ENCODE measurements around the gene NOXA1. TPM values are rescaled to one million over a fixed set of nuclear protein-coding genes. Genes with fewer than 3 reads are reported as not detected.
"Not testable (repeated sequence)": the region's sequence is repeated elsewhere in the genome, so short reads cannot be mapped to it uniquely, and the experiment has no call there.

NOXA1 gene
- total RNA-seq, result 0.14 and 2.1 TPM in 2 replicates

GRCh38 chr9:137422604-137423513 is at the start of gene NOXA1, which contains the start of gene EXD3:
Gene NOXA1, plus strand, starts transcription at chr9:137423393. Its CDS starts 137 bp downstream, at chr9:137423530.
Gene EXD3, minus strand, starts transcription at chr9:137423162. Its CDS starts 27,805 bp downstream, at chr9:137395357.
- no peak for DNase-seq (ENCODE audit: low read depth)
- TF ChIP-seq CTCF (conservative IDR thresholded peaks at IDR 0.05; ENCODE audit: low read depth, low read length), result peak; percentile 55
- peak within 1 kb of the TSS; percentile 70 for H3K4me3 ChIP-seq (ENCODE audit: low read depth, low read length)

GRCh38 chr9:137373611-137373980 is 49.6 kb upstream of the NOXA1 start:
- no peak overlapping the region for H3K4me3 ChIP-seq (ENCODE audit: low read depth, low read length)
- DNase-seq (ENCODE audit: low read depth), result no peak
- TF ChIP-seq CTCF (conservative IDR thresholded peaks at IDR 0.05; ENCODE audit: low read depth, low read length), result no peak

- DNase-seq (ENCODE audit: low read depth), result no peak
- no peak overlapping the region for H3K4me3 ChIP-seq (ENCODE audit: low read depth, low read length)
Observed at GRCh38 chr9:137374131-137374845, 48.9 kb upstream of the NOXA1 start.

GRCh38 chr9:137375321-137376058 is 47.7 kb upstream of the NOXA1 start:
- H3K4me3 ChIP-seq (ENCODE audit: low read depth, low read length), result no peak overlapping the region
- DNase-seq (ENCODE audit: low read depth), result no peak
- TF ChIP-seq CTCF (conservative IDR thresholded peaks at IDR 0.05; ENCODE audit: low read depth, low read length), result no peak

More at GRCh38 chr9:137374131-137374845, 48.9 kb upstream of the NOXA1 start:
- TF ChIP-seq CTCF (conservative IDR thresholded peaks at IDR 0.05; ENCODE audit: low read depth, low read length), result no peak

- H3K4me3 ChIP-seq (ENCODE audit: low read depth, low read length), result no peak overlapping the region
- no peak for TF ChIP-seq CTCF (conservative IDR thresholded peaks at IDR 0.05; ENCODE audit: low read depth, low read length)
- no peak for DNase-seq (ENCODE audit: low read depth)
Observed at GRCh38 chr9:137376386-137376785, 46.8 kb upstream of the NOXA1 start.

- H3K4me3 ChIP-seq (ENCODE audit: low read depth, low read length); DNase-seq (ENCODE audit: low read depth): not testable (repeated sequence)
Observed at GRCh38 chr9:137378688-137379410, 44.3 kb upstream of the NOXA1 start.
